DOHH2 (cell line): ENCODE data around the gene NALF2.

ENCODE experiments used
- CTCF ChIP-seq: fragments of 200-600 bp; sonication (generic); IDR thresholded peaks from one replicate; pipeline ENCODE4 v1.5.1; 2014; ENCODE audit warnings: antibody characterized with exemption, mild to moderate bottlenecking, low read depth, low read length; ENCODE audit not compliant: poor library complexity, severe bottlenecking
- EZH2phosphoT487 ChIP-seq: fragments of 200-600 bp; sonication (generic); IDR thresholded peaks from 2 replicates; pipeline ENCODE4 v1.6.1; 2017; ENCODE audit warnings: borderline replicate concordance, mild to moderate bottlenecking, antibody characterized with exemption, low read length, moderate library complexity, mixed read lengths

GRCh38 chrX:69508610-69509009 is 4.5 kb downstream of the NALF2 start:
- TF ChIP-seq CTCF = no peak
- TF ChIP-seq EZH2phosphoT487 = no peak
